ENCODE results near the gene AFF4.
"Not testable (repeated sequence)": the region's sequence is repeated elsewhere in the genome, so short reads cannot be mapped to it uniquely, and the experiment has no call there.

Gene AFF4

DNA sequence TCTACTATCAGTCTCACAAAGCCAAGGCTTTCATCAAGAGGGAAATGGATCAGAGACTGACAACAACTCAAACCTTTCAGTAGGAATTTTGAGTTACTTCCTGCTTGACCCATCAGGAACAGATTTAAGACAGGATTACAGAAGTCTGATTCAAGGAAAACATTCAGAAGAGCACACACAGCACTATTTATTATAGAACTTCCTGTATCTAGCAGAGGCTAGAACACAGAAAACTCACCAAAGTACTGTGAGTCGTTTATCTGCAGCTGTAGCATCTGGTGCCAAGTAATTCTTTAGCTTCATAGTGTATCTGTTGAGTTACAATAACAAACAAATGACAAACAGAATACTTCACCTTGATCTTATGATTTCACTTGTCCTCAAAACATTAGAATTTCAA is 76.2 kb downstream of the AFF4 start:
- DNase-seq, result no peak

DNA sequence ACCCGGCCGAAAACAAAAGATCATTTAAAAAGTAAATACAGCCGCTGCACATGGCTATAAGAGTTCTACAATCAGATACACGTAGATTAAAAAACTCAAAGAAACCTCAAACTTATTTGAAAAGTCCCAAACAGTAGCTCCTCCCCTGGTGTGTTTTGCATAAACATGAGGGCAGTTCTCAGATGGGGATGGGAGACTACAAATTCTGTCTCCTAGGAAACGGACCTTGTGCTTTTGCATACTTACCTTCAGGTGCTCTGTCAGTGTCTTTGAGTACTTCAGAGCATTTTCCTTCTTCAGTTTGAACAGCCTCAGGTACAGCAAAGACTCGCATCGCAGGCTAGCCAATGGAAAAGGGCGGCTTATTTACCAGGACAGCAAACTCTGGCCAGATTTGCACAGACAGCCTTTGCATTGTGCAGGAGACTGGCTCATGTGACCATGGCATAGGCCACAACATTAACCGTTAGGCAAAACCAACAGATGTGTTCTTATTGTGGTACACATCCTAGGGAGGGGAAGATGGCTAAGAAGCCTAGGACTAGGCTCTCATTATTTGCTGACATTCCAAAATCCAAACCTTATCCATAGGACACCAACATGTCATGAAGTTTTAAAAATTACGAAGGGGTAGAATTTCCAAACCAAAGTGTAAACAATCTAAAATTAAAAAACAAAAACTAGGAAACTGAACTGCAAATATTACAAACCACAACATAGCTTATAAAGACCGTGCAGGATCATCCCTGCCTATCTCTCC is 77.2 kb downstream of the AFF4 start:
- DNase-seq, result no peak

DNA sequence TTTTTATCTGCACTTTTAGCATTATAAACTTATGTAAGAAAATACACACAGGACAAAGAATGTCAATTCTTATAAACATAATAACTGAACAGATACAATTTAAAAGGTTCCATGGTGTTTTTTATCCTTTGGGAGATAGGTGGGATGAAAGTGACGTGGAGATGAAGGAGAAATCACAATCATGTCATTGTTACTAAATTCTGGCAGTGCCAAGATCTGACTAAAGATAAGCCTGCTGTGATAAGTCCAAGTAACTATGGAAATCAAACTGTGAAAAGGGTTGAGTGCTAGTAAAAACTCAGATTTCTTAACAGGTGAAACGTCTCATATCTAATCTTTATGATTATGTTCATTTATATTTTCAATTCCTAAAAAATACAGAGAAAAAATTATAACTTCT is 78.9 kb downstream of the AFF4 start:
- no peak for DNase-seq

DNA sequence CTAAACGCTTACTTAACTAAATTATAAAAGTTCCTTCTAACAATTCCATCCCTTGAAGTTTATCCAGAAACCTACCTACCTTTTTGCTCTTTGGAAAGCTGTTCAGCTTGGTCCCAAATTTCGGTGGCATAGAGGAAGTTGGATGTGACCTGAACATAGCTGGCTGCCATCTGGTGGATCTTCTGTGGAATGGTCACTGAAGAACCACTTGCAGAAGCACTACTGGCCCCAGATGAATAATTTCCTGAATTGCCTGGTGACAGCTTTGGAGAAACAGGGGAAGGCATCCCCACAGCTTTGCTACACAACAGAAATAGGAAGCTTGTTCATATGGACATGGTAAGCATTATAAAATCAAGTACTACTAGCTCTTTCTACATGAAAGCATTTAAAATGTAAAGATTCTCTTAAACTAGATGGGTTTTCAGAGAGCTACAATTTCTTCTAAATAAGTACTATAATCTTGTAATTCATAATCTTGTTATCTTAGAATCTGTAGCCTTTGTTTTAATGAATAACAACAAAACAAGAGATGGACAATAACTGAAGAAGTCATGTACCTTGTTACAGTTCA is 80.1 kb downstream of the AFF4 start:
- DNase-seq, result peak in 2 of 3 experiments; percentile 20 to 57

DNA sequence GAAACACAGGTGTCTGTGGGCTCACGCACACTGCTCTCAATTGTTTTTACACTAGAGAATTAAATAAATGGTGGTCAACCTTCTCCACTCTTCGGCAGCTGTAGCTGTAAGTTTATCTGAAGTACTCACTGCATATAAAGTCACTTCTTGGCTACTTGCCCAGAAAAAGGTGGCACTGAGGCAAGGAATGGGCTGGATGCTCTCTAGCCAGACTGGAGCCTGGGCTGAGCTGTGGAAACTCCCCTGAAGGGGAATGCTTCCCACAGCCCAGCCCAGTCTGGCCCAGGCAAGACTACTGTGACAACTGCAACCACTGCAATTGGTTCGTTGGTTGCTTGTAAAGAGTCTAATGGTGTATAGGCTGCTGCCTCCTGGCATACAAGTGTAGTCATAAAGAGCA is 85.5 kb downstream of the AFF4 start:
- peak in 2 of 3 experiments; percentile 5 to 78 for DNase-seq

DNA sequence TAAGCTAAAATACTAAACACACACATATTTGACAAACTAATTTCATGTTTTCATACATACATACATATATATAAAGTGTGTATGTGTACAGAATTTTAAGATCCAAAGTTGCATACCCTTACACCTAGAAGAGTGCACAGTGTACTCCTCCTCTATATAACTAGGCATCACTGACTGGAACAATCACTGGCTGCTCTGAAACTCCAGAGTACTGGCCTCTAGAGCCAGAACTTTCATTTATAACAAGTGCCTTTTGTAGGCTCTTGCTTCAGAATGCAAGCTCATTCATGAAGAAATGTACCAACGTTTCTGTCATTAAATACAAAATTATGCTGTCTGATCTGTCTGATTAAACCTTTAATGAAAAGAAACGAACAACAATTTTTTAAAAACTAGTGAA is 86.0 kb downstream of the AFF4 start:
- no peak for DNase-seq

DNA sequence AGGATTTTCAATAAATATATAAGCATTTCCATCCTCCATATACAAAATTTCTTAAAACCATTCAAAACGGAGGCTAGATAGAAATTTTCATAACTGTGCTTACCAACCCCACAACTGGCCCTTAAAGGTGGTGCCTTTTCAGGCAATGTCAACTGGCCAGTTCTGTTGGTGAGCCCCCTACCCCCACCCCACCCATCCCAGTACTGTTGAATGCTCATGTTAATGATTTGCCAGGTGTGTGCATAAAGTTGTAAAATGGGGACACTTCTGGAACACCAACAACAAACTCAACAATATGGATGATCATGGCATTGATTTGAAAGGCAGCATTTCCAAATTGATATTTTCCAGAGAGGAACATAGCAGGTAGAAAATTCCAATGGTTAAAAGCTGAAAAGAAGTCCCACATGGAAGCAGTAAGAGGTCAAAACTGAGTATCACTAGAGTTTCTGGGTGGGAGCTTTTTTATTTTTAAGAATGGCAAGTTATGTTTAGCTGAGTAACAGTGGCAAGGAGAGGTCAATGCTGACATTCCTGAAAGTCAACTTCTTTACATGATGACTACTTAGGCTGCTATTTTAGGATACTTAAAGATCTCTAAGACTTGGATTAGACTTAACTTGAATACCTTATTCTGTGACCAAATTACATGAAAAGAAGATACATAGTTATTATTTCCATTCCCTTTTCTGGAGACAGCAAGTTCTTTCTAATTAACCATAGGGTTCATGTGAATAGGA is 87.2 kb downstream of the AFF4 start:
- no peak for DNase-seq

DNA sequence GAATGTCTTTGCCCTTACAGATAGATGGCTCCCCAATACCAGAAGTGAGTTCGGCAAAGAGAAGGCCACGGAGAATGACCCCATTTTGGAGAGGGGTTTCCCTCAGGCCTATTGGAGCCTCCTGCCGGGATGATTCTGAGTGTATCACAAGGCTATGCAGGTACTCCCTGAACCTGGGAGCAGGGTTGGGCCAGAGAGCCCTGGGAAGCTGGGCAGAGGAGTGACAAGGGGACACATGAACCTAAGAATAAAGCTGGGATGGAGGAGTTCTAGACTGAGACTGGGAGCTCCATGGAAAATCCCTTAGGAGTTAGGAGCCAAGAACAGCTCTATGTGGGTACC is 89.5 kb downstream of the AFF4 start:
- DNase-seq, result no peak

DNA sequence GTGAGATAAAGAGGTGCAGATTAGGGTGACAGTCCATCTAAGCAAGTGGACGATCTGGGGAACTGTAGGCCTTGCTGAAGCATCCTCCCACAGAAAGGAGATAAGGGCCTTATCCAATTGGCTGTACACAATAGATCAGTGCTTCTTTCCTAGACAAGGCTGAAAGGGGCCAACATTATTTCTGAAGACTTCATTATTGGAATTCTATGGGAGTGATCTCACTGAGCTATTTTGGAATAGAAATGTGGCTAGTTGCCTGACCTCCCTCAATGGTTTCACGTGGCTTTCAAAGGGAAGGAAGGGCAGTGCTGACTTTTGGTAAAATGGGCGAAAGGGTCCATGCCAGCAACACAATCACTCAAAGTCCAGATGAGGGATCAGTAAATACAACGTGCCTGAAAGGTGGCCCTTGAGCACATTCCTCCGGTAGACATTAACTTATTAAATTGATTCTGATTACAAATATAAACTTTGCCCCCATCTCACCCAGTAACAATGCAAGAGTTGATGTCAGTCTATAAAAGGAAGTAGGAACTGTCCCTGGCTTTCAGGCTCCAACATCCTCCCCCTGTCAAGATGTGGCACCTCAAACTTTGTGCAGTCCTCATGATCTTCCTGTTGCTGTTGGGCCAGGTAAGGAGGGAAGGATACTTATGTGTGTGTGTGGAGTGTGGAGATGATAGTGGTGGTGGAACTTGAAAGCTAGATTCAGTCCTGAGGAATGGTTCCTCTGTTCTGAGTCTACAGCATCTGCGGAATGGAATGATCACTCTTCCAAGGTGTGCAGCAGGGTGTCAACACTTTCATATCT is 90.1 kb downstream of the AFF4 start, which contains the start of gene LEAP2:
Gene LEAP2, plus strand, starts transcription at position 550 of the 811 bp plus-strand sequence. Its CDS starts 27 bp downstream, at position 577.
- no peak for DNase-seq

DNA sequence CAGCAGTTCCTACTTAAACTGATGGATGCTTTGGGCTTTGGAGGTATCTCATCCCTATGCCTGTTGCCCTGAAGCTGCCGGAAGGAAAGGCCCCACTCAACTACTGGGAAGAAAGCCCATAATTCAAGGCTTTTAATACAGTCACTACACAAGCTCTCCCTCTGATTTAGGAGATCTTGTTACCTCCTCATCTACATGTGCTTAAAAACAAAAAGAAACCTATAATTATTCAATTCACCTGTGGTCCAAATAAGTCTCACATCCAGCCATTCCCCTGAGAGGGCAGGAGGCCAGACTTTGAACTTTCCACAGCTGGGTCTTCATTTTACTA is 90.7 kb downstream of the AFF4 start:
- DNase-seq, result no peak

DNA sequence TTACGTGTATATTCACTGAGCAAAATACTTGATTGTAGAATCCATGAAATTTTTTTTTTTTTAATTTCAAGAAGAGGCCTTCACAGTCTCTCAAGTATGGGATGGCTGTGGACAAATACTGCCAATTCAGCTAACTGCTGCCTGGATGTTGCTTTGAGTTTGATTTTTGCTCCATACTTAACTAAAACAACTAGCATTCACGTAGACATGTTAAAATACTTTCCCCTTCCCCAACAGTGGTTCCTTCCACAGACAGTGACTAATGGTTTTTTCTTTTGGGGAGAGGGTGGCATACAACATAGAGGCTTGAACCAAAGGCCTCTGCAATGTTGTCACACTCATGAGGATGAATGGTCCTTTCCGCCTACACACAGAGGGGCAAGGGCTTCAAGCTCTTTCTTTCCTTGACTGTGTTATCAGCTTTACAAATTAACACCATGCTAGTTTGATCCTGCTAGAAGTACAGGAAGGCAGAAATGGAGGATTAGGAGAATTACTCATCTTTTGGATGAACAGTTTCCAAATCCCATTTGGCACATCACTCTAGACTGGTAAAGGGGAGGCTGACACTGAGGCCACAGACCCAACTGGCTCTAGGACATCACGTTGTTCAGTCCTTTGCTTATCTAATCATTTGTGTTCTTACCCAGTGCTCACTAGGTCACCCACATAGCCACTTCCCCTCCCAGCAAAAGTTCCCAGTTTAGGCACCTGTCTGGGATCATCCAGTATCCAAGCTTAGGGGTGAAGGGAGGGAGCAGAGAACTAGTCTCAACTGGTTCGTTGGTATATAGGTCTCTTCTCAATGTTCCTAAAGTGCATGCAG is 91.8 kb downstream of the AFF4 start:
- DNase-seq, result no peak

DNA sequence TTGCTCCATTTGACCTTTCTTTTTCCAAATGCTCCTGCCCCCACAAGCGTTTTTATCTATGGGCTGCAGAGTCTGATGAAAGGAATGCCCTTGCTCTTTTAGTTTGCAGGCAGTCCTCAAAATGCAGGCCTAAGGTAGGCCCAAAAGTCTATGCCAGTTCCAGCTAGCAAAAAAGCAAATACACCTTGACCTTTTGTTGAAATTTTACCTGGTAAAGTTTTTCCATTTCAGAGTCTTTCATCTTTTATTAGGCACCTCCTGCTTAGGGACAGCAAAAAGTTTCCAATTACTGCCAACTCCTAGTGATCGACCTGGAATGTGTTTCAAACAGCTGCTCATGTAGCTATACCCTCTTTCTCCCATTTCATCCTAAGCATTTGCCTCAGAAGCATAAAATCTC is 92.6 kb downstream of the AFF4 start:
- no peak for DNase-seq

DNA sequence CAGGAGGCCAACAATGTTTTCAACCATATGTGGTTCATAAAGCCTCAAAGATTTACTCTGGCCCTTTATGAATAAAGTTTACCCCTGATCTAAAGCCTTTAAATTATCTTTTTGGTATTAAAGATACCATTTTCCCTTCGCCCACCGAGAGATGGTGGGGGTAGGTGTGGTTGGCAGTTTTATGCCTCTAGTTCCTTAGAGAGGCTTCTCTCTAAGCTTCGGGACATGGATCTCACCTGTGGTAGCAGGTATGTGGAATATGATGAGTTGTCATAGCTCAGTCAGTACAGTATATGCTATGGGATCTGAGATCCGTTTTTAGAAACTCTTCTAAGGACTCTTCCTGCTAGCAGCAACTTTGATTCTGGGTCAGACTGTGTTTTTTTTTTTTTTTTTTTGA is 94.7 kb downstream of the AFF4 start:
- no peak for DNase-seq

DNA sequence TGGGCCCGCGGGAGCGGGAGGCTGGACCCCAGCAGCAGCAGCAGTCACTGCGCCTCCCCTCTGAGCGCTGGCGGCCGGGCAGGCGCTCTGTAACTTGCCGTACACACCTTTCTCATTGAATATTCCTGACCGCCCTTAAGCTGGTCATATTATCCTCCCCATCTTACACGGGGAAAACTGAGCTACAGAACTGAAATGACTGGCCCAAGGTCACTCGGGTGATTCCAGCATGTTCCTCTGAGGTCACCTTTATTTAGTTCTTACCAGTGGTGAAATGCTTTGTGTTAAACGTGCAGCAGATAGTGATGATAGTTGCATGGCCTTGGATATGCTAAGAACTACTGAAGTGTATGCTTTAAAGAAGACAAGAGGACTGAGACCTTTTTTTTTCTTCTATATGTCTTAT is 96.4 kb downstream of the AFF4 start:
- no peak for DNase-seq

DNA sequence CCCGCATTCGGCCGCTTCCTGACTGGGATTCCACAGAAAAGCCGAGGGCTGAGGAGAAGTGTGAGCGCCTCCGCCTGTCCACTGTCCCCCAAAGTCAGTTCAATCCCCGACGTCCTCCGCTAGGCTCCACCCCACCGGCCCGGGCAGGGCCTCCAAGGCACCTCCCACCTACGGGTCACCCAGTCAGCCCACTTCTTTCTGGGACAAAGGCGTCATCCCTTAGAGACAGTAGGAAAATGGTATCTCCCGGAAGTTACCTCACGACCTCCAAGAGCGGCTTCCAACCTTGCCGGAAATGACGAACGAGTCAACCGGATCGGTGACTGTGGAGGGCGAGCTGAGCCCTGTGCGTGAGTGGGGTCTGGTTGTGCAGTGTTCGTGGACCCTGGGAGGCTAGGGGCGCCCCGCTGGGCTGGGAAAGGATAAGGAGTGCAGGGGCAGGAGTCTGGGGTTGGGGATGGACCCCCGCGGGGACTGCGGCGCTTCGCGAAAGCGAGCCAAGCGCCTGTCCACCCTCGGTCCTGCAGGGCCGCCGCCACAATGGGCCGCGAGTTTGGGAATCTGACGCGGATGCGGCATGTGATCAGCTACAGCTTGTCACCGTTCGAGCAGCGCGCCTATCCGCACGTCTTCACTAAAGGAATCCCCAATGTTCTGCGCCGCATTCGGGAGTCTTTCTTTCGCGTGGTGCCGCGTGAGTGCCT is 96.9 kb downstream of the AFF4 start, which contains the start of the genes GDF9 and UQCRQ:
Gene GDF9, minus strand, starts transcription at position 128 of the 704 bp plus-strand sequence. CDS start 1,936 bp downstream, outside the sequence.
Gene UQCRQ, plus strand, starts transcription at position 301 of the 704 bp plus-strand sequence. Its CDS starts 240 bp downstream, at position 541.
- DNase-seq, result peak; percentile 90 to 99 (median 96)

DNA sequence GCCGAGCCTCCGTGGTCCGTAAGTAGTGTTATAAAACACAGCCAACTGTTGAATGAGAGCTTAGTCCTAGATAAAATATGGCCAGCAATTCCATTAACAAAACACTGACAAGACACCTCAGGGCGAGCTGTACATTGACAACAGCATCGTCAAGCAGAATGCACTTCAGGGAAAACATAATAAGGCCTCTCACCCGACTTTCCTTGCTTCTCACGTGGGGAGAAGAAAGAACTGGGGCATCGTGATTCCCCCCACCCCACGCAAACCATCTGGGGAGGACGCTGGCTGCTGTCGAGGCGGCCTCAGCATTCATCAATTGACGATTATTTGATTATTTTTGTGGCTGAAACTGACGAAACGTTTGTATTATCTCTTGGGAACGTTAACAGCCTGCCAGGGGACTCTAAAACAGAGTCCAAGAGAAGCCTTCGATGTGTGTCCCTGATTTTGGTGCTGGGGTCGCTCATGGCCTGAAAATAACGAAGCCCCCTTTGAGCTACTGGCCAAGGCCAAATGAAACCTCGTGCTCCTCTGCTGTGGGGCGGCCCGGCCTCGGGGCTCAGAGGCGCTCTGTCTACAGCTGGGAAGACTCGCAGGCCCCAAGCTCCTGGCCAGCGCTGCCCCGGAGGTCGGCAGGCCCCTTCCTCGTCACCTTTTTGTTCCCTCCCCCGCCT is 97.6 kb downstream of the AFF4 start:
- DNase-seq, result peak in 2 of 3 experiments; percentile 49 to 54

DNA sequence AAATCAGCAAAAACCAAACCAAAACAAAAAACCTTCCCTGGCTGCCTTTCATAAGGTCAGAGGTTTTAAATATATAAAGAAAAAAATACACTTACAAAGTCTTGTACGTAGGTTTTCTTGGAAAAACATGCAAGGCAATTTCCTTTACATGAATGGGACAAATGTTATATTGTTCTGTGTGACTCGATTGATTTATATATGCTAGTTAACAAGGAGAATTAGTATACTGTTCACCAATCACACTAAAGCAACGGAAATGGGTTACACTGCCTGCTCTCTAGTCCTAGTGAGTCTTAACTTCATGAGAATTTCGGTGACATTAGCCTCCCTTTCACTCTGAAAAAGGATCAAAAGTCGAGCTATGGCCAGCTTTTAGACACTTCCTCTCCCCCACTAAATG is 102.7 kb downstream of the AFF4 start:
- no peak for DNase-seq

DNA sequence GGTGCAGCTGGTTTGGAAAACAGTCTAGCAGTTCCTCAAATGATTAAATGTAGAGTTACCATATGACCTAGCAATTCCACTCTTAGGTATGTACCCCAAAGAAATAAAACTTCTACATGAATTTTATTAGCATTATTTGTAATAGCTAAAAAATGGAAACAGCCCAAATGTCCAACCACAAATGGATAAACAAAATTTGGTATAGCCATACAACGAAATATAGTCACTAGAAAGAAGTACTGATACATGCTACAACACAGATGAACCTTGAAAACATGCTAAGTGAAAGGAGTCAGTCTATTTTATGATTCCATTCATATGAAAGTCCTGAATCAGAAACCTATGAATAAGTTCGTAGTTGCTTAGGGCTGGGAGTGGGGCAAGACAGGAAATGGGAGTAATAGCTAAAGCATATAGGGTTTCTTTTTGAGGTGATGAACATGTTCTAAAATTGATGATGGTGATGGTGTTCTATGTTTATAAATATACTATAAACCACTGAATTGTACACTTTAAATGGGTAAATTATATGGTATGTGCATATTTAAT is 103.5 kb downstream of the AFF4 start:
- no peak for DNase-seq

DNA sequence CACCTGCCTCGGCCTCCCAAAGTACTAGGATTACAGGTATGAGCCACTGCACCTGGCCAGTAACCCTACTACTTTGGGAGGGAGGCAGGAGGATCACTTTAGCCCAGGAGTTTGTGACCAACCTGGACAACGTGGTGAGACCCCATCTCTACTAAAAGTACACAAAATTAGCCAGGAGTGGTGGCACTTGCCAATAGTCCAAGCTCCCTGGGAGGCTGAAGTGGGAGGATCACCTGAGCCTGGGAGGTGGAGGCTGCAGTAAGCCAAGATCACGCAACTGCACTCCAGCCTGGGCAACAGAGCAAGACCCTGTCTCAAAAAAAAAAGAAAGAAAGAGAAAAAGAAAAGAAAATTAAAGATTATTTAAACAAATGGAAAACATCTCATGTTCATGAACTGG is 107.4 kb downstream of the AFF4 start:
- no peak for DNase-seq

DNA sequence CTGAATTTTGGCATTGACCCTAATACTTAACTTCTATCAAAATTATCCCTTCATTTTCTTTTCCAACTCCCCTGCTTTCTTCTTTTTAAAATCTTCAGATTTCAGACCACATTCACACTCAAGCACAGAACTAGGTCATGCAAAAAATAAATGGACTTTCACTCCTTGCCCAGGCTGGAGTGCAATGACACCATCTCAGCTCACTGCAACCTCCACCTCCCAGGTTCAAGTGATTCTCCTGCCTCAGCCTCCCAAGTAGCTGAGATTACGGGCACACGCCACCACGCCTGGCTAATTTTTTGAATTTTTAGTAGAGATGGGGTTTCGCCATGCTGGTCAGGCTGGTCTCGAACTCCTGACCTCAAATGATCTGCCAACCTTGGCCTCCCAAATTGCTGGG is 108.4 kb downstream of the AFF4 start:
- not testable (repeated sequence) for DNase-seq

DNA sequence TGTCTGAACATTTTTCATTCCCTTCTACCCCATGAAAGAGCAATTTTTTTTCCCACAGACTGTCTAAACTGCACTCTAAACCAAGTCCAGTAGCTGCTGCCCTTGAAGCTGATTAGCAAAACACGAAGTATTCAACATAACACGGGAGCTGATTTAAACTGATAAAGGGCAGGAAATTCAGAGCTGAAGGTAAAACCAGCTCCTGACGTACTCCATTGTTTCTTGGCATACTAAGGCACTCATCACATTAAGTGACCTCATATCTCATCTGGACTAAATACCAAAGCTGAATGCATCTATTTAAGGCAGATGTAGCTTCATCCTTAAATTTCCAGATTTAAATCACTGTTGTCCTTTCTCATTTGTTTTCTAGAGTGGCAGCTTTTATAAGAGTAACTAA is 109.1 kb downstream of the AFF4 start:
- DNase-seq, result no peak

All from NCI-H1417 (cell line).